K562 (cell line): ENCODE data around the gene TENT4A. TPM values are rescaled to one million over a fixed set of nuclear protein-coding genes. Genes with fewer than 3 reads are reported as not detected.
A peak's percentile ranks its signal among the peaks of the same experiment; 100 is the strongest.

Experiments used
- ATAC-seq: fragments of 200-7000 bp; cut with Tn5 transposase; 3 replicates; pipeline ENCODE4 v1.9.1; 2020; ENCODE audit warnings: moderate library complexity
- BruUV-seq: library from RNA; stranded (reverse); fragments of 400-500 nt; replicated peaks from 2 replicates; lab custom pipeline; 2021; lab: Mats Ljungman, UMichigan
- CTCF ChIA-PET: fragments of 300-600 bp; formaldehyde crosslinking; extraction: SDS; loops from one replicate; lab custom pipeline; 2021; ENCODE audit warnings: low intra/inter-chr PET ratio; lab: Yijun Ruan, JAX
- POLR2A ChIA-PET: fragments of 300-600, 350-650 bp; sonication (Branson Sonifier 250); formaldehyde crosslinking; extraction: SDS; loops from one replicate; lab custom pipeline; 2021; ENCODE audit warnings: antibody characterized with exemption, inconsistent platforms; lab: Yijun Ruan, JAX
- DNase-seq, 4 experiments: peaks; one replicate each; pipeline versions ENCODE4 v3.0.0 to v3.0.0-alpha.2; 2011 to 2018; ENCODE audit warnings: low spot score in 3 of 4, mixed read lengths in 3 of 4; ENCODE audit errors: extremely low read depth in 1 of 4
- FAIRE-seq: peaks from 2 replicates; lab custom pipeline; 2011; peaks lifted over from hg19 to GRCh38; lab: Jason Lieb, UNC
- H2AFZ ChIP-seq: 2 replicates; pipeline ENCODE4 v1.6.0; 2011; ENCODE audit warnings: low read depth, low read length, control low read depth, inconsistent platforms
- H3K27ac ChIP-seq: fragments of 200-600 bp; 3 replicates; pipeline ENCODE4 v1.8.0; 2011; ENCODE audit warnings: low read depth, mild to moderate bottlenecking, control low read depth, inconsistent platforms, low read length, moderate library complexity, mixed read lengths; ENCODE audit errors: extremely low read depth
- H3K27me3 ChIP-seq, 2 experiments: fragments of 300-600 bp in 1 of 2; 2 replicates in 1 of 2; 3 replicates in 1 of 2; pipeline versions ENCODE4 v1.6.0 to v1.8.0; 2011; ENCODE audit warnings: inconsistent platforms in 2 of 2, low read length in 2 of 2, mild to moderate bottlenecking in 1 of 2, mixed read lengths in 1 of 2, moderate library complexity in 1 of 2; ENCODE audit not compliant: control insufficient read depth in 2 of 2, insufficient read depth in 2 of 2
- H3K36me3 ChIP-seq: fragments of 300-600 bp; 3 replicates; pipeline ENCODE4 v1.8.0; 2011; ENCODE audit warnings: mild to moderate bottlenecking, low read length, inconsistent platforms; ENCODE audit not compliant: control insufficient read depth, insufficient read depth
- H3K4me1 ChIP-seq, 2 experiments: fragments of 200-600 bp in 1 of 2; replicated peaks in 1 of 2; 2 replicates in 1 of 2; 3 replicates in 1 of 2; pipeline versions ENCODE4 v1.5.1 to v1.8.0; 2011; ENCODE audit warnings: inconsistent platforms in 2 of 2, low read length in 2 of 2, mild to moderate bottlenecking in 1 of 2, mixed read lengths in 1 of 2, moderate library complexity in 1 of 2; ENCODE audit not compliant: control insufficient read depth in 2 of 2, insufficient read depth in 2 of 2
- H3K4me2 ChIP-seq: 2 replicates; pipeline ENCODE4 v1.6.1; 2011; ENCODE audit warnings: low read length, control low read depth, inconsistent platforms, mixed read lengths; ENCODE audit not compliant: insufficient read depth
- H3K4me3 ChIP-seq: fragments of 200-600 bp; sonication (generic), shearing (Covaris generic); 2 replicates; pipeline ENCODE4 v1.5.1; 2016; ENCODE audit warnings: control low read depth, inconsistent platforms
- H3K79me2 ChIP-seq: fragments of 200-600 bp; 3 replicates; pipeline ENCODE4 v1.8.0; 2011; ENCODE audit warnings: low read length, inconsistent platforms; ENCODE audit not compliant: control insufficient read depth, insufficient read depth
- H3K9ac ChIP-seq, 2 experiments: 2 replicates each; pipeline versions ENCODE4 v1.6.0 to v1.6.1; 2011; ENCODE audit warnings: low read depth in 2 of 2, low read length in 2 of 2, control low read depth in 1 of 2, inconsistent platforms in 1 of 2, mild to moderate bottlenecking in 1 of 2, mixed read lengths in 1 of 2; ENCODE audit not compliant: insufficient read depth in 1 of 2
- H3K9me1 ChIP-seq: one replicate; pipeline ENCODE4 v1.6.0; 2011; ENCODE audit warnings: inconsistent platforms, mild to moderate bottlenecking, low read length, moderate library complexity; ENCODE audit not compliant: control insufficient read depth, insufficient read depth
- H3K9me3 ChIP-seq: replicated peaks from 2 replicates; pipeline ENCODE4 v1.5.1; 2011; ENCODE audit warnings: low read depth, low read length, inconsistent platforms; ENCODE audit not compliant: control insufficient read depth, insufficient read depth
- H4K20me1 ChIP-seq: replicated peaks from 2 replicates; pipeline ENCODE4 v1.6.1; 2011; ENCODE audit warnings: low read length, inconsistent platforms, mixed read lengths; ENCODE audit not compliant: control insufficient read depth, insufficient read depth
- ELF1 ChIP-seq: fragments of 200-800 bp; sonication (Bioruptor generic); IDR thresholded peaks from 2 replicates; pipeline ENCODE4 v1.6.1; 2016; ENCODE audit warnings: missing genetic modification characterization, missing compliant biosample characterization
- FOS ChIP-seq: IDR thresholded peaks from 3 replicates; pipeline ENCODE4 v1.6.1; 2011; ENCODE audit not compliant: insufficient read length; ENCODE audit errors: extremely low read depth
- HNRNPUL1 ChIP-seq: fragments of 200-400 bp; formaldehyde crosslinking; IDR thresholded peaks from 2 replicates; pipeline ENCODE4 v1.6.1; 2017; ENCODE audit warnings: low read length
- MAZ ChIP-seq, 2 experiments: fragments of 450-650 bp in 1 of 2; sonication (generic) in 1 of 2; formaldehyde crosslinking; IDR thresholded peaks in 1 of 2; conservative IDR thresholded peaks in 1 of 2; 2 replicates each; pipeline versions ENCODE4 v1.4.0 to v1.5.0; 2020; ENCODE audit warnings: mild to moderate bottlenecking in 1 of 2, missing genetic modification reagents in 1 of 2
- MCM3 ChIP-seq: fragments of 450-650 bp; IDR thresholded peaks from 2 replicates; pipeline ENCODE4 v1.6.1; 2016
- MEIS2 ChIP-seq: fragments of 450-650 bp; IDR thresholded peaks from 2 replicates; pipeline ENCODE4 v1.6.1; 2014; ENCODE audit warnings: mild to moderate bottlenecking; ENCODE audit not compliant: partially characterized antibody
- RAD21 ChIP-seq, 2 experiments: fragments of 250-450 bp in 1 of 2; fragments of 450-650 bp in 1 of 2; sonication (Bioruptor Pico) in 1 of 2; formaldehyde crosslinking in 1 of 2; IDR thresholded peaks in 1 of 2; conservative IDR thresholded peaks in 1 of 2; 2 replicates each; pipeline versions ENCODE4 v1.4.0 to v1.8.0; 2020 to 2022; ENCODE audit warnings: mild to moderate bottlenecking in 2 of 2, moderate library complexity in 1 of 2
- SMAD3 ChIP-seq: fragments of 450-650 bp; formaldehyde crosslinking; conservative IDR thresholded peaks from 2 replicates; pipeline ENCODE4 v1.4.0; 2020; ENCODE audit warnings: mild to moderate bottlenecking
- ZFP36 ChIP-seq: fragments of 150-350 bp; IDR thresholded peaks from 2 replicates; pipeline ENCODE4 v1.6.1; 2018; ENCODE audit warnings: low read length, low read depth; ENCODE audit not compliant: partially characterized antibody
- ZNF121 ChIP-seq: sonication (generic); formaldehyde crosslinking; conservative IDR thresholded peaks from 2 replicates; pipeline ENCODE4 v1.8.0; 2022; ENCODE audit warnings: missing genetic modification reagents
- whole genome bisulfite sequencing: fragments of 100-300 bp; shearing (Covaris generic); methylation state at CpG from one replicate; pipeline ENCODE4 v1.1.6; 2016; ENCODE audit warnings: low coverage, mixed read lengths; ENCODE audit not compliant: insufficient coverage; ENCODE audit errors: missing lambda C conversion rate; 5-methylcytosine and 5-hydroxymethylcytosine counted together
- in situ Hi-C: fragments of 300-500 bp; cut with MboI; formaldehyde crosslinking; loops from 4 replicates; pipeline ENCODE4 v1.15.0; 2018; ENCODE audit warnings: inconsistent platforms, mixed read lengths
- intact Hi-C: fragments of 100-400 bp; cut with micrococcal nuclease; formaldehyde crosslinking; loops from 2 replicates; pipeline ENCODE4 v1.14.2; 2022
- polyA plus RNA-seq, 8 experiments: library from polyadenylated mRNA; depleted of rRNA in 4 of 8; stranded (reverse) in 5 of 8; unstranded in 3 of 8; fragments of >200 nt; fragmentation: Nextera tagmentation in 2 of 8; fragmentation: Illumina TruSeq in 1 of 8; extraction: Ambion mirVana in 2 of 8; extraction: Trizol in 1 of 8; gene quantifications; 2 replicates each; pipeline versions ENCODE4 v1.2.1 to v1.2.3, GENCODE V29; 2011 to 2014; ENCODE audit warnings: inconsistent platforms in 1 of 8, missing spikeins in 1 of 8
- total RNA-seq, 7 experiments: library from RNA; depleted of rRNA in 6 of 7; stranded (reverse); fragments of >200 nt in 6 of 7; fragmentation: Illumina TruSeq in 2 of 7; extraction: Trizol in 2 of 7; gene quantifications; 2 replicates each; pipeline versions ENCODE4 v1.2.1 to v1.2.3, GENCODE V29; 2011 to 2021; ENCODE audit warnings: low replicate concordance in 1 of 7
- TF ChIP-seq, protein P1 (sequence below): fragments of 250-450 bp; sonication (Bioruptor Pico); IDR thresholded peaks from 2 replicates; pipeline ENCODE4 v1.8.0; 2022; ENCODE audit warnings: moderate library complexity, mild to moderate bottlenecking, inconsistent platforms
- TF ChIP-seq, protein P2 (sequence below): fragments of 250-450 bp; sonication (Bioruptor Pico); IDR thresholded peaks from 2 replicates; pipeline ENCODE4 v1.4.0; 2020; ENCODE audit warnings: borderline replicate concordance

The TENT4A gene
- total and polyA plus RNA-seq, 9 of the 15 experiments (the other 6 are each of a cell fraction or from before 2014, with no cell fraction given) = 1.3 to 27.3 (median 13.0) TPM

DNA sequence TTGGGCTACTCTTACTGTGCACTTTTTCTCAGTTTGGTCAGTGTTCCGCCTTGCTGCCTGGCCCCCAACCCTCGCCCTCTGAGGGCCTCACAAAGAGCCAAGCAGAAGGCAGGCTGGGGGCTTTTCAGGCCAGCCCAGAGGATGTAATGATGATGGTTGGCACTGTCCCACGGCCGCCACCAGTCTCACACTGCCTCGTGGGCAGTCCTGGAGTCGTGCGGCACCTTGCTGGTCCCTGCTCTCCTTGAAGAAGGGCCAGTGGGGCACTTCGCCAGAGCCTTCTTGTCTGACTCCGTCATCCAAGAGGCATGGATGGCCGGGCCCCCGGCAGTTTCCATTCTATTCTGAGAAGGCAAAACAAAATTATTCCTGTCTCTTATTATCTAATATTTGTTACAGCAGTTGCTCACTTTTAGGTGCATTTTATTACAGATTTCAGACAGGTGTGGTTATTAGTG, 21.0 kb downstream of the TENT4A start:
- FAIRE-seq = no peak
- in situ Hi-C loops = loop anchor here (25.0 kb wide), 1 partner anchor 1247 kb away; no protein-coding TSS in a partner anchor
- 90% methylated on average over 11 of the region's 11 CpGs for WGBS
- Histone ChIP-seq H4K20me1 (peaks cover 40% of the 10 kb centered on the region), H3K4me3 (no peak overlapping the region), H3K9me3 (no peaks in the 10 kb centered on the region), H3K36me3 (peaks cover 74% of the 10 kb centered on the region), H3K79me2 (peaks cover 80% of the 10 kb centered on the region), H2AFZ (no peak overlapping the region), H3K9me1 (peaks cover 6% of the 10 kb centered on the region), H3K4me1 (peaks cover 4 to 20% of the 10 kb centered on the region in 2 experiments), H3K27ac (no peak overlapping the region), H3K4me2 (no peak overlapping the region), H3K9ac (peak overlapping the region in 1 of 2 experiments; percentile 44; a peak in 1 of 4 replicates), H3K27me3 (no peaks in the 10 kb centered on the region)
- intact Hi-C loops = no loop called here
- BruUV-seq = no TSS peak
- POLR2A ChIA-PET = no interaction called here
- no peak for ATAC-seq
- DNase-seq = no peak
- no peak for TF ChIP-seq FOS
- TF ChIP-seq, protein P1, sequence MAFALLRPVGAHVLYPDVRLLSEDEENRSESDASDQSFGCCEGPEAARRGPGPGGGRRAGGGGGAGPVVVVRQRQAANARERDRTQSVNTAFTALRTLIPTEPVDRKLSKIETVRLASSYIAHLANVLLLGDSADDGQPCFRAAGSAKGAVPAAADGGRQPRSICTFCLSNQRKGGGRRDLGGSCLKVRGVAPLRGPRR (CRISPR knock-in tag) = no peak
- no peak for TF ChIP-seq MCM3
- no peak for TF ChIP-seq ELF1 (tag)
- TF ChIP-seq ZNF121 (CRISPR knock-in tag) = no peak
- TF ChIP-seq SMAD3 (CRISPR knock-in tag) = no peak
- TF ChIP-seq MAZ (CRISPR knock-in tag; conservative IDR thresholded peaks at IDR 0.05 in 1 of 2, IDR thresholded peaks at IDR 0.05 in 1 of 2) = no peak
- TF ChIP-seq ZFP36 = no peak
- TF ChIP-seq MEIS2 = no peak
- no peak for TF ChIP-seq RAD21 (CRISPR knock-in tag; conservative IDR thresholded peaks at IDR 0.05 in 1 of 2, IDR thresholded peaks at IDR 0.05 in 1 of 2)
- no peak for TF ChIP-seq HNRNPUL1
- TF ChIP-seq, protein P2, sequence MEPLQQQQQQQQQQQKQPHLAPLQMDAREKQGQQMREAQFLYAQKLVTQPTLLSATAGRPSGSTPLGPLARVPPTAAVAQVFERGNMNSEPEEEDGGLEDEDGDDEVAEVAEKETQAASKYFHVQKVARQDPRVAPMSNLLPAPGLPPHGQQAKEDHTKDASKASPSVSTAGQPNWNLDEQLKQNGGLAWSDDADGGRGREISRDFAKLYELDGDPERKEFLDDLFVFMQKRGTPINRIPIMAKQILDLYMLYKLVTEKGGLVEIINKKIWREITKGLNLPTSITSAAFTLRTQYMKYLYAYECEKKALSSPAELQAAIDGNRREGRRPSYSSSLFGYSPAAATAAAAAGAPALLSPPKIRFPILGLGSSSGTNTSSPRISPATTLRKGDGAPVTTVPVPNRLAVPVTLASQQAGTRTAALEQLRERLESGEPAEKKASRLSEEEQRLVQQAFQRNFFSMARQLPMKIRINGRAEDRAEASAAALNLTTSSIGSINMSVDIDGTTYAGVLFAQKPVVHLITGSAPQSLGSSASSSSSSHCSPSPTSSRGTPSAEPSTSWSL = no peak
- CTCF ChIA-PET = no interaction called here
